GM23338 (cell line): ENCODE results near the gene ZFHX2. TPM values are rescaled to one million over a fixed set of nuclear protein-coding genes. Genes with fewer than 3 reads are reported as not detected.

ENCODE experiments used
- ATAC-seq: fragments of 200-7000 bp; cut with Tn5 transposase; 3 replicates; pipeline ENCODE4 v1.9.1; 2020
- DNase-seq: peaks from one replicate; pipeline ENCODE4 v3.0.0-alpha.2; 2015; ENCODE audit warnings: low spot score
- H2AFZ ChIP-seq: fragments of 200-600 bp; sonication (generic); 2 replicates; pipeline ENCODE4 v1.8.0; 2016; ENCODE audit warnings: antibody characterized with exemption, mild to moderate bottlenecking, moderate library complexity
- H3F3A ChIP-seq: fragments of 200-600 bp; sonication (generic); replicated peaks from 2 replicates; pipeline ENCODE4 v1.8.0; 2017; ENCODE audit warnings: antibody characterized with exemption, mixed run types, low read depth
- H3K27ac ChIP-seq: fragments of 200-600 bp; sonication (generic); 2 replicates; pipeline ENCODE4 v1.6.1; 2016; ENCODE audit warnings: low read depth
- H3K27me3 ChIP-seq: fragments of 200-600 bp; sonication (generic); 2 replicates; pipeline ENCODE4 v1.8.0; 2016; ENCODE audit warnings: mild to moderate bottlenecking, mixed run types, moderate library complexity; ENCODE audit not compliant: insufficient read depth
- H3K36me3 ChIP-seq: fragments of 200-600 bp; sonication (generic); 2 replicates; pipeline ENCODE4 v1.8.0; 2016; ENCODE audit warnings: mild to moderate bottlenecking; ENCODE audit not compliant: insufficient read depth
- H3K4me1 ChIP-seq: fragments of 200-600 bp; sonication (generic); 2 replicates; pipeline ENCODE4 v1.8.0; 2016; ENCODE audit warnings: mild to moderate bottlenecking, moderate library complexity; ENCODE audit not compliant: insufficient read depth
- H3K4me2 ChIP-seq: fragments of 200-600 bp; sonication (generic); 2 replicates; pipeline ENCODE4 v1.7.1; 2017; ENCODE audit warnings: mixed run types
- H3K4me3 ChIP-seq: fragments of 200-600 bp; sonication (generic); 2 replicates; pipeline ENCODE4 v1.6.1; 2016; ENCODE audit warnings: mixed run types
- H3K79me2 ChIP-seq: fragments of 200-600 bp; sonication (generic); replicated peaks from 2 replicates; pipeline ENCODE4 v1.8.0; 2017; ENCODE audit warnings: mild to moderate bottlenecking; ENCODE audit not compliant: insufficient read depth
- H3K9me2 ChIP-seq: fragments of 200-600 bp; sonication (generic); 2 replicates; pipeline ENCODE4 v1.8.0; 2017; ENCODE audit not compliant: insufficient read depth
- H4K20me1 ChIP-seq: fragments of 200-600 bp; sonication (generic); replicated peaks from 2 replicates; pipeline ENCODE4 v1.8.0; 2017; ENCODE audit warnings: mild to moderate bottlenecking; ENCODE audit not compliant: insufficient read depth
- H3K27ac Mint-ChIP-seq: 2 replicates; pipeline ENCODE4 v1.8.0; 2020; ENCODE audit warnings: inconsistent platforms, mild to moderate bottlenecking, moderate library complexity, mixed read lengths
- H3K27me3 Mint-ChIP-seq: 3 replicates; pipeline ENCODE4 v1.8.0; 2022; ENCODE audit warnings: low read depth, mild to moderate bottlenecking, moderate library complexity, mixed read lengths, inconsistent platforms; ENCODE audit not compliant: insufficient read depth, poor library complexity
- H3K36me3 Mint-ChIP-seq: 3 replicates; pipeline ENCODE4 v1.8.0; 2021; ENCODE audit warnings: low read depth, mild to moderate bottlenecking, inconsistent platforms, moderate library complexity, mixed read lengths
- H3K4me1 Mint-ChIP-seq: 3 replicates; pipeline ENCODE4 v1.8.0; 2020; ENCODE audit warnings: mild to moderate bottlenecking, inconsistent platforms, mixed read lengths
- H3K4me3 Mint-ChIP-seq: 3 replicates; pipeline ENCODE4 v1.8.0; 2021; ENCODE audit warnings: moderate library complexity, mild to moderate bottlenecking, inconsistent platforms, mixed read lengths
- H3K9me3 Mint-ChIP-seq: 3 replicates; pipeline ENCODE4 v1.8.0; 2020; ENCODE audit warnings: moderate library complexity, mild to moderate bottlenecking, inconsistent platforms, mixed read lengths
- CREB1 ChIP-seq: fragments of 250-450 bp; sonication (Bioruptor Pico); IDR thresholded peaks from 2 replicates; pipeline ENCODE4 v1.5.0; 2020; ENCODE audit warnings: low read depth, mild to moderate bottlenecking, moderate library complexity
- EZH2 ChIP-seq: fragments of 200-600 bp; sonication (generic); IDR thresholded peaks from one replicate; pipeline ENCODE4 v1.8.0; 2017; ENCODE audit warnings: antibody characterized with exemption, mild to moderate bottlenecking, low read depth; ENCODE audit not compliant: unreplicated experiment
- EZH2phosphoT487 ChIP-seq: fragments of 200-600 bp; sonication (generic); IDR thresholded peaks from one replicate; pipeline ENCODE4 v1.8.1; 2018; ENCODE audit warnings: antibody characterized with exemption; ENCODE audit not compliant: unreplicated experiment
- JUNB ChIP-seq: IDR thresholded peaks from one replicate; pipeline ENCODE4 v1.6.1; 2016; ENCODE audit warnings: antibody characterized with exemption; ENCODE audit not compliant: unreplicated experiment
- NANOG ChIP-seq: IDR thresholded peaks from 2 replicates; pipeline ENCODE4 v1.6.1; 2016; ENCODE audit warnings: antibody characterized with exemption, borderline replicate concordance
- POLR2AphosphoS5 ChIP-seq: IDR thresholded peaks from 2 replicates; pipeline ENCODE4 v1.6.1; 2016; ENCODE audit warnings: antibody characterized with exemption, low read depth
- STAT1 ChIP-seq: IDR thresholded peaks from one replicate; pipeline ENCODE4 v1.6.1; 2016; ENCODE audit warnings: antibody characterized with exemption; ENCODE audit not compliant: unreplicated experiment
- ZNF114 ChIP-seq: fragments of 250-450 bp; sonication (Bioruptor Pico); IDR thresholded peaks from 2 replicates; pipeline ENCODE4 v1.5.0; 2020; ENCODE audit warnings: mild to moderate bottlenecking, moderate library complexity
- ZNF331 ChIP-seq: fragments of 250-450 bp; sonication (Bioruptor Pico); IDR thresholded peaks from 2 replicates; pipeline ENCODE4 v1.5.0; 2020; ENCODE audit warnings: low read depth, mild to moderate bottlenecking, moderate library complexity
- polyA plus RNA-seq: library from polyadenylated mRNA; unstranded; fragments of >200 nt; fragmentation: Nextera tagmentation; extraction: Ambion mirVana; gene quantifications from 2 replicates; pipeline ENCODE4 v1.2.1, GENCODE V29; 2016
- total RNA-seq: library from RNA; depleted of rRNA; stranded (reverse); fragments of >200 nt; shearing (Covaris generic); gene quantifications from 2 replicates; pipeline ENCODE4 v1.2.3, GENCODE V29; 2014
- TF ChIP-seq, protein P1 (sequence below): IDR thresholded peaks from one replicate; pipeline ENCODE4 v1.6.1; 2018; ENCODE audit warnings: antibody characterized with exemption; ENCODE audit not compliant: unreplicated experiment
- TF ChIP-seq, protein P2 (sequence below): IDR thresholded peaks from 2 replicates; pipeline ENCODE4 v1.6.1; 2016; ENCODE audit warnings: antibody characterized with exemption
- TF ChIP-seq, protein P3 (sequence below), 2 experiments: fragments of 200-600 bp in 1 of 2; sonication (generic) in 1 of 2; conservative IDR thresholded peaks; 2 replicates each; pipeline versions ENCODE4 v1.5.1 to v1.6.1; 2016 to 2017; ENCODE audit warnings: antibody characterized with exemption in 2 of 2, low read depth in 2 of 2, mild to moderate bottlenecking in 2 of 2, moderate library complexity in 1 of 2
- TF ChIP-seq, protein P4 (sequence below): fragments of 250-450 bp; sonication (Bioruptor Pico); IDR thresholded peaks from 2 replicates; pipeline ENCODE4 v1.5.0; 2020; ENCODE audit warnings: mild to moderate bottlenecking, moderate library complexity

The ZFHX2 gene
- total and polyA plus RNA-seq, 2 experiments from 2014 or later: 11.6 to 18.5 TPM

DNA sequence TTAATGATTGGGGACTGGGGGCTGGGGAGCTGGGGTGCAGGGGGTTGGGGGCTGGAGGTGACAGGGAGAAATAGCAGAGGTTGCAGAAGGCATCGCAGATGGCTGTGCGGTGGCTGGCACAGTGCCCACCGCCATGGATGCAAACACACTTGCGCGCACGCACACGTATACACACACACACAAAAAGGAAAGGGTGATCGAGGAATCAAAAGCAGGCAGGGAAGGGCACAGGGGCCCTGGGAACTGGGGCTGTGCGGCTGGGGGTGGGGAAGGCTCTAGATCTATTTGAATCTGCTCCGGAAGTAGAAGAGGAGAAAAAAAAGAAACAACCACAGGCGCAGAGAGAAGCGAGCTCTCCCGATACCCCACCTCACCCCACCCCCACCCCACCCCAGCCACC, 39.4 kb downstream of the ZFHX2 start:
- H3K36me3 Mint-ChIP-seq: no peaks in the 10 kb centered on the region
- TF ChIP-seq EZH2 (no peak), JUNB (no peak), ZNF114 (CRISPR knock-in tag) (no peak), STAT1 (no peak), ZNF331 (CRISPR knock-in tag) (no peak), CREB1 (no peak), POLR2AphosphoS5 (no peak), NANOG (no peak), EZH2phosphoT487 (no peak)
- TF ChIP-seq, protein P1, sequence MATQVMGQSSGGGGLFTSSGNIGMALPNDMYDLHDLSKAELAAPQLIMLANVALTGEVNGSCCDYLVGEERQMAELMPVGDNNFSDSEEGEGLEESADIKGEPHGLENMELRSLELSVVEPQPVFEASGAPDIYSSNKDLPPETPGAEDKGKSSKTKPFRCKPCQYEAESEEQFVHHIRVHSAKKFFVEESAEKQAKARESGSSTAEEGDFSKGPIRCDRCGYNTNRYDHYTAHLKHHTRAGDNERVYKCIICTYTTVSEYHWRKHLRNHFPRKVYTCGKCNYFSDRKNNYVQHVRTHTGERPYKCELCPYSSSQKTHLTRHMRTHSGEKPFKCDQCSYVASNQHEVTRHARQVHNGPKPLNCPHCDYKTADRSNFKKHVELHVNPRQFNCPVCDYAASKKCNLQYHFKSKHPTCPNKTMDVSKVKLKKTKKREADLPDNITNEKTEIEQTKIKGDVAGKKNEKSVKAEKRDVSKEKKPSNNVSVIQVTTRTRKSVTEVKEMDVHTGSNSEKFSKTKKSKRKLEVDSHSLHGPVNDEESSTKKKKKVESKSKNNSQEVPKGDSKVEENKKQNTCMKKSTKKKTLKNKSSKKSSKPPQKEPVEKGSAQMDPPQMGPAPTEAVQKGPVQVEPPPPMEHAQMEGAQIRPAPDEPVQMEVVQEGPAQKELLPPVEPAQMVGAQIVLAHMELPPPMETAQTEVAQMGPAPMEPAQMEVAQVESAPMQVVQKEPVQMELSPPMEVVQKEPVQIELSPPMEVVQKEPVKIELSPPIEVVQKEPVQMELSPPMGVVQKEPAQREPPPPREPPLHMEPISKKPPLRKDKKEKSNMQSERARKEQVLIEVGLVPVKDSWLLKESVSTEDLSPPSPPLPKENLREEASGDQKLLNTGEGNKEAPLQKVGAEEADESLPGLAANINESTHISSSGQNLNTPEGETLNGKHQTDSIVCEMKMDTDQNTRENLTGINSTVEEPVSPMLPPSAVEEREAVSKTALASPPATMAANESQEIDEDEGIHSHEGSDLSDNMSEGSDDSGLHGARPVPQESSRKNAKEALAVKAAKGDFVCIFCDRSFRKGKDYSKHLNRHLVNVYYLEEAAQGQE: no peak
- TF ChIP-seq, protein P2, sequence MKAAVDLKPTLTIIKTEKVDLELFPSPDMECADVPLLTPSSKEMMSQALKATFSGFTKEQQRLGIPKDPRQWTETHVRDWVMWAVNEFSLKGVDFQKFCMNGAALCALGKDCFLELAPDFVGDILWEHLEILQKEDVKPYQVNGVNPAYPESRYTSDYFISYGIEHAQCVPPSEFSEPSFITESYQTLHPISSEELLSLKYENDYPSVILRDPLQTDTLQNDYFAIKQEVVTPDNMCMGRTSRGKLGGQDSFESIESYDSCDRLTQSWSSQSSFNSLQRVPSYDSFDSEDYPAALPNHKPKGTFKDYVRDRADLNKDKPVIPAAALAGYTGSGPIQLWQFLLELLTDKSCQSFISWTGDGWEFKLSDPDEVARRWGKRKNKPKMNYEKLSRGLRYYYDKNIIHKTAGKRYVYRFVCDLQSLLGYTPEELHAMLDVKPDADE: no peak
- TF ChIP-seq, protein P3, sequence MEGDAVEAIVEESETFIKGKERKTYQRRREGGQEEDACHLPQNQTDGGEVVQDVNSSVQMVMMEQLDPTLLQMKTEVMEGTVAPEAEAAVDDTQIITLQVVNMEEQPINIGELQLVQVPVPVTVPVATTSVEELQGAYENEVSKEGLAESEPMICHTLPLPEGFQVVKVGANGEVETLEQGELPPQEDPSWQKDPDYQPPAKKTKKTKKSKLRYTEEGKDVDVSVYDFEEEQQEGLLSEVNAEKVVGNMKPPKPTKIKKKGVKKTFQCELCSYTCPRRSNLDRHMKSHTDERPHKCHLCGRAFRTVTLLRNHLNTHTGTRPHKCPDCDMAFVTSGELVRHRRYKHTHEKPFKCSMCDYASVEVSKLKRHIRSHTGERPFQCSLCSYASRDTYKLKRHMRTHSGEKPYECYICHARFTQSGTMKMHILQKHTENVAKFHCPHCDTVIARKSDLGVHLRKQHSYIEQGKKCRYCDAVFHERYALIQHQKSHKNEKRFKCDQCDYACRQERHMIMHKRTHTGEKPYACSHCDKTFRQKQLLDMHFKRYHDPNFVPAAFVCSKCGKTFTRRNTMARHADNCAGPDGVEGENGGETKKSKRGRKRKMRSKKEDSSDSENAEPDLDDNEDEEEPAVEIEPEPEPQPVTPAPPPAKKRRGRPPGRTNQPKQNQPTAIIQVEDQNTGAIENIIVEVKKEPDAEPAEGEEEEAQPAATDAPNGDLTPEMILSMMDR (conservative IDR thresholded peaks at IDR 0.05; ENCODE audit: low read depth in 2 of 2): no peak
- TF ChIP-seq, protein P4, sequence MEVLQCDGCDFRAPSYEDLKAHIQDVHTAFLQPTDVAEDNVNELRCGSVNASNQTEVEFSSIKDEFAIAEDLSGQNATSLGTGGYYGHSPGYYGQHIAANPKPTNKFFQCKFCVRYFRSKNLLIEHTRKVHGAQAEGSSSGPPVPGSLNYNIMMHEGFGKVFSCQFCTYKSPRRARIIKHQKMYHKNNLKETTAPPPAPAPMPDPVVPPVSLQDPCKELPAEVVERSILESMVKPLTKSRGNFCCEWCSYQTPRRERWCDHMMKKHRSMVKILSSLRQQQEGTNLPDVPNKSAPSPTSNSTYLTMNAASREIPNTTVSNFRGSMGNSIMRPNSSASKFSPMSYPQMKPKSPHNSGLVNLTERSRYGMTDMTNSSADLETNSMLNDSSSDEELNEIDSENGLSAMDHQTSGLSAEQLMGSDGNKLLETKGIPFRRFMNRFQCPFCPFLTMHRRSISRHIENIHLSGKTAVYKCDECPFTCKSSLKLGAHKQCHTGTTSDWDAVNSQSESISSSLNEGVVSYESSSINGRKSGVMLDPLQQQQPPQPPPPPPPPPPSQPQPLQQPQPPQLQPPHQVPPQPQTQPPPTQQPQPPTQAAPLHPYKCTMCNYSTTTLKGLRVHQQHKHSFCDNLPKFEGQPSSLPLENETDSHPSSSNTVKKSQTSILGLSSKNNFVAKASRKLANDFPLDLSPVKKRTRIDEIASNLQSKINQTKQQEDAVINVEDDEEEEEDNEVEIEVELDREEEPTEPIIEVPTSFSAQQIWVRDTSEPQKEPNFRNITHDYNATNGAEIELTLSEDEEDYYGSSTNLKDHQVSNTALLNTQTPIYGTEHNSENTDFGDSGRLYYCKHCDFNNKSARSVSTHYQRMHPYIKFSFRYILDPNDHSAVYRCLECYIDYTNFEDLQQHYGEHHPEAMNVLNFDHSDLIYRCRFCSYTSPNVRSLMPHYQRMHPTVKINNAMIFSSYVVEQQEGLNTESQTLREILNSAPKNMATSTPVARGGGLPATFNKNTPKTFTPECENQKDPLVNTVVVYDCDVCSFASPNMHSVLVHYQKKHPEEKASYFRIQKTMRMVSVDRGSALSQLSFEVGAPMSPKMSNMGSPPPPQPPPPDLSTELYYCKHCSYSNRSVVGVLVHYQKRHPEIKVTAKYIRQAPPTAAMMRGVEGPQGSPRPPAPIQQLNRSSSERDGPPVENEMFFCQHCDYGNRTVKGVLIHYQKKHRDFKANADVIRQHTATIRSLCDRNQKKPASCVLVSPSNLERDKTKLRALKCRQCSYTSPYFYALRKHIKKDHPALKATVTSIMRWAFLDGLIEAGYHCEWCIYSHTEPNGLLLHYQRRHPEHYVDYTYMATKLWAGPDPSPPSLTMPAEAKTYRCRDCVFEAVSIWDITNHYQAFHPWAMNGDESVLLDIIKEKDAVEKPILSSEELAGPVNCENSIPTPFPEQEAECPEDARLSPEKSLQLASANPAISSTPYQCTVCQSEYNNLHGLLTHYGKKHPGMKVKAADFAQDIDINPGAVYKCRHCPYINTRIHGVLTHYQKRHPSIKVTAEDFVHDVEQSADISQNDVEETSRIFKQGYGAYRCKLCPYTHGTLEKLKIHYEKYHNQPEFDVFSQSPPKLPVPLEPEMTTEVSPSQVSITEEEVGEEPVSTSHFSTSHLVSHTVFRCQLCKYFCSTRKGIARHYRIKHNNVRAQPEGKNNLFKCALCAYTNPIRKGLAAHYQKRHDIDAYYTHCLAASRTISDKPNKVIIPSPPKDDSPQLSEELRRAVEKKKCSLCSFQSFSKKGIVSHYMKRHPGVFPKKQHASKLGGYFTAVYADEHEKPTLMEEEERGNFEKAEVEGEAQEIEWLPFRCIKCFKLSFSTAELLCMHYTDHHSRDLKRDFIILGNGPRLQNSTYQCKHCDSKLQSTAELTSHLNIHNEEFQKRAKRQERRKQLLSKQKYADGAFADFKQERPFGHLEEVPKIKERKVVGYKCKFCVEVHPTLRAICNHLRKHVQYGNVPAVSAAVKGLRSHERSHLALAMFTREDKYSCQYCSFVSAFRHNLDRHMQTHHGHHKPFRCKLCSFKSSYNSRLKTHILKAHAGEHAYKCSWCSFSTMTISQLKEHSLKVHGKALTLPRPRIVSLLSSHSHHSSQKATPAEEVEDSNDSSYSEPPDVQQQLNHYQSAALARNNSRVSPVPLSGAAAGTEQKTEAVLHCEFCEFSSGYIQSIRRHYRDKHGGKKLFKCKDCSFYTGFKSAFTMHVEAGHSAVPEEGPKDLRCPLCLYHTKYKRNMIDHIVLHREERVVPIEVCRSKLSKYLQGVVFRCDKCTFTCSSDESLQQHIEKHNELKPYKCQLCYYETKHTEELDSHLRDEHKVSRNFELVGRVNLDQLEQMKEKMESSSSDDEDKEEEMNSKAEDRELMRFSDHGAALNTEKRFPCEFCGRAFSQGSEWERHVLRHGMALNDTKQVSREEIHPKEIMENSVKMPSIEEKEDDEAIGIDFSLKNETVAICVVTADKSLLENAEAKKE (CRISPR knock-in tag): no peak
- H3K27me3 Mint-ChIP-seq: peaks cover 13% of the 10 kb centered on the region
- Histone ChIP-seq H3K9me2 (0 out of 2 replicates have a peak, but pooled peaks cover 16% of the 10 kb centered on the region), H3K4me2 (peak overlapping the region; percentile 55; the same call in 1 of the 2 replicates), H3F3A (no peaks in the 10 kb centered on the region), H2AFZ (no peak overlapping the region), H3K36me3 (no peaks in the 10 kb centered on the region), H4K20me1 (no peaks in the 10 kb centered on the region), H3K4me1 (peaks cover 10% of the 10 kb centered on the region; the same call in 1 of the 2 replicates), H3K4me3 (no peak overlapping the region), H3K79me2 (no peaks in the 10 kb centered on the region), H3K27me3 (no peaks in the 10 kb centered on the region), H3K27ac (no peak overlapping the region)
- H3K4me3 Mint-ChIP-seq: peak overlapping the region; percentile 34; the same call in 1 of the 3 replicates
- peaks cover 18% of the 10 kb centered on the region for H3K4me1 Mint-ChIP-seq
- ATAC-seq (no peak; the same call in 2 of the 3 replicates), DNase-seq (peak; percentile 13)
- H3K9me3 Mint-ChIP-seq: no peaks in the 10 kb centered on the region
- no peak overlapping the region for H3K27ac Mint-ChIP-seq
